GM12801 (cell line): Measurements from ENCODE around the gene ERN2.

Experiments
- TF ChIP-seq, protein P1 (sequence below): IDR thresholded peaks from one replicate; pipeline ENCODE4 v1.5.1; 2011; ENCODE audit warnings: control low read depth; ENCODE audit not compliant: insufficient read length; ENCODE audit errors: extremely low read depth

Gene ERN2

DNA sequence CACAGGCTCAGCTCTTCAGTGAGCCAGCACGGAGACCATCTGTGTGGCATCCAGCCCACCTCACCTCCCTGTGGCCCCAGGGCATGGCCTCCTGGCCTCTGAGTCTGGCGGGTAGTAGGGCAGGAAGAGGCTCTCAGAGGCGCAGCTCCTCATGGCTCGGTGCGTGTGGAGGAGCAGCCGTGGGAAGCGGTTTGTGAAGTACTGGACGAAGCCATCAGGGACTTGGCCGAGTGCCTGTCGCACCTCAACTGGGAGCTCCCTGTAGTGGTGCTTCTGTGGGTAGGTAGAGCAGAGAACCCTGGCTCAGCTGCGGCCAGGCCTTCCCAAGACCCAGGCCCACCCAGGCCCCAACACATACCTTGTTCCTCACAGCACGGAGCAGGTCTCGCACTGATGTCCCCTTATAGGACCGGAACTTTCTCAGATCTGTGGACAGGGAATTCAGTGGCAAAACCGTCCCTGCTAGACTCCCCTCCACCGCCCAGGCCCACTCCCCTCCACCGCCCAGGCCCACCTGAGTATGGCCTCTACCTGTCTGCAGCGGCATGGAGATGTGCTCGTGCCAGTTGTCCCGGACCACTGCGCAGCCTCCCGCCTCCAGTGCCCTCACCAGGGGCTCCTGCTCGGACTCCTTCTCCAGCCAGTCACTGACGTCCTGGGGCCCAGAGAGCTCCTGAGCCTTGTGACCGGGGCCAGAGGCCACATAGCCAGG is 22.1 kb downstream of the ERN2 start:
- TF ChIP-seq, protein P1, sequence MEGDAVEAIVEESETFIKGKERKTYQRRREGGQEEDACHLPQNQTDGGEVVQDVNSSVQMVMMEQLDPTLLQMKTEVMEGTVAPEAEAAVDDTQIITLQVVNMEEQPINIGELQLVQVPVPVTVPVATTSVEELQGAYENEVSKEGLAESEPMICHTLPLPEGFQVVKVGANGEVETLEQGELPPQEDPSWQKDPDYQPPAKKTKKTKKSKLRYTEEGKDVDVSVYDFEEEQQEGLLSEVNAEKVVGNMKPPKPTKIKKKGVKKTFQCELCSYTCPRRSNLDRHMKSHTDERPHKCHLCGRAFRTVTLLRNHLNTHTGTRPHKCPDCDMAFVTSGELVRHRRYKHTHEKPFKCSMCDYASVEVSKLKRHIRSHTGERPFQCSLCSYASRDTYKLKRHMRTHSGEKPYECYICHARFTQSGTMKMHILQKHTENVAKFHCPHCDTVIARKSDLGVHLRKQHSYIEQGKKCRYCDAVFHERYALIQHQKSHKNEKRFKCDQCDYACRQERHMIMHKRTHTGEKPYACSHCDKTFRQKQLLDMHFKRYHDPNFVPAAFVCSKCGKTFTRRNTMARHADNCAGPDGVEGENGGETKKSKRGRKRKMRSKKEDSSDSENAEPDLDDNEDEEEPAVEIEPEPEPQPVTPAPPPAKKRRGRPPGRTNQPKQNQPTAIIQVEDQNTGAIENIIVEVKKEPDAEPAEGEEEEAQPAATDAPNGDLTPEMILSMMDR: no peak

- TF ChIP-seq, protein P1: no peak
Measured at GRCh38 chr16:23689442-23690187, 23.4 kb downstream of the ERN2 start.

GRCh38 chr16:23687034-23687808 is 25.8 kb downstream of the ERN2 start:
- TF ChIP-seq, protein P1: no peak

DNA sequence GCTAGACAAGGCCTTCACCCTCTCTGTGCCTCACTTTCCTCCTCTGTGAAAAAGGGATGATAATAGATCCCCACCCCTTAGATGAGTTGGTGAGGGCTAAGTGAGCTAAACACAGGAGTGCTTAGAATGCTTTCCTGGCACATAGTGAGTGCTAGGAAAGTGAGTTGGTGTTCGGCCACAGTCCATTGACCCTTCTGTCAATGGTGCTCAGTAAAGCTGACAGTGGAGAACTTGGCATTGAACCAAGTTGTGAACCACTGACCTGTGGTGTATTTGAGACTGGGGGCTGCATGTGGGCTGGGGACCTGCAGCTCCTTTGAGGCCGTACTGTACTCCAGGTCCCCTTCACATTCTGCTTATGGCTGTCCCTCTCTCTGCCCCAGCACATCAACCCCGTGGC is 29.5 kb downstream of the ERN2 start:
- TF ChIP-seq, protein P1: no peak

- TF ChIP-seq, protein P1: no peak
Measured at GRCh38 chr16:23682181-23682580, 30.8 kb downstream of the ERN2 start.

DNA sequence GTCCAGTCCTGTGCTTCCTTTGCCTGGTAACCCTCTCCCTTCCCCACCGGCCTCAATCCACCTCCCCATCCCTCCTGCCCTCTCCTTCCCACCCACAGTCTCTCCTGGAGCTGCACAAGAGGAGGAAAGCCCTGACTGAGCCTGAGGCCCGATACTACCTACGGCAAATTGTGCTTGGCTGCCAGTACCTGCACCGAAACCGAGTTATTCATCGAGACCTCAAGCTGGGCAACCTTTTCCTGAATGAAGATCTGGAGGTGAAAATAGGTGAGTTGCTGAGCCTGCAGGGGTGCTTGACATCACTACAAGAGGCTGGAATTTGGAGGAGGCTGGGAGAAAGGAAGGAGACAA is 33.1 kb downstream of the ERN2 start:
- TF ChIP-seq, protein P1: no peak

DNA sequence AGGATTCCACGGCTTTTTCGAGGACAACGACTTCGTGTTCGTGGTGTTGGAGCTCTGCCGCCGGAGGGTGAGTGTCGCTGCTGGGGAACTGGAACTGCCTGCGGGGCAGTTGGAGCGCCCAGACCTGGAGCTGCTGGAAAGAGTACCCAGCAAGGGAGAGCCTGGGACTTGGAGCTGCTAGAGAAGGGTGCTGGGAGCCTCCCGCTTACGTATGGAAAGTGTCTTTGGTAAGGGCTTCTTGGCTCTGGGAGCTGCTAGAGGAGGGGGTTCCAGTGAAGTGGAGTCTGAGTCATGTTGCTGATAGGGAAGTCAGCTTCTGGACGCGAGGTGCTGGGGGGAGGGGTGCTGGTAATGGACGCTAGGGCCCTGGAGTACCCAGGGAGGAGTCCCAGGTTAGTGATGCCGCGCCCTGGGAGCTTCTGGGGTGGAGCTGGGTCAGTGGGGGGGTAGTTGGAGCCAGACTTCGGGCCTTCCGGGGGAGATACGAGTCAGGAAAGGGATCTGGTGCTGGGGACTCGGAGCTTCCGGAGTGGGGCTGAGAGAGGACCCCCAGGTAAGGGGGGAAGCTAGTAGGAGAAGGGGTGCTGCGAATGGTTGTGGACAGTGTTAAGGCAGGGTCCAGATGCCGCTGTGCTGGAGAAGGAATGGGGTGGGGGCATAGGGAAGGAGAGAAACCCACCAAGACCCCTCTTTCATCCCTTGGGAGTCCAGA is 33.6 kb downstream of the ERN2 start:
- TF ChIP-seq, protein P1: no peak
